ENCODE data around the gene AR. TPM values are rescaled to one million over a fixed set of nuclear protein-coding genes. Genes with fewer than 3 reads are reported as not detected.

AR gene
- total RNA-seq, 2 donors from 2014 or later = 2.9 to 8.2 TPM

DNA sequence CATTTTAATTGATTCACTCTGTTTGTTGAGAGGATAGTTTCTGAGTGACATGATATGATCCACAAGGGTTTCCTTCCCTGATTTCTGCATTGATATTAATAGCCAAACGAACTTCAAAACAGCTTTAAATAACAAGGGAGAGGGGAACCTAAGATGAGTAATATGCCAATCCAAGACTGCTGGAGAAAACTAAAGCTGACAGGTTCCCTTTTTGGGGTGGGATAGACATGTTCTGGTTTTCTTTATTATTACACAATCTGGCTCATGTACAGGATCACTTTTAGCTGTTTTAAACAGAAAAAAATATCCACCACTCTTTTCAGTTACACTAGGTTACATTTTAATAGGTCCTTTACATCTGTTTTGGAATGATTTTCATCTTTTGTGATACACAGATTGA, 182.2 kb downstream of the AR start:
- DNase-seq (no peak), ATAC-seq (no peak)
- Histone ChIP-seq H3K9me3 (no peaks in the 10 kb centered on the region), H3K4me1 (no peaks in the 10 kb centered on the region), H3K36me3 (replicated peaks in 1 of 2; ENCODE audit: insufficient read depth in 1 of 2, low read depth in 2 of 2) (no peaks in the 10 kb centered on the region), H3K27me3 (no peaks in the 10 kb centered on the region), H3K4me3 (no peak overlapping the region), H3K27ac (no peak overlapping the region)
- intact Hi-C loops (cut with DNase I) = no loop called here
- no peak for TF ChIP-seq POLR2A (IDR thresholded peaks at IDR 0.05)
- TF ChIP-seq, protein P1, sequence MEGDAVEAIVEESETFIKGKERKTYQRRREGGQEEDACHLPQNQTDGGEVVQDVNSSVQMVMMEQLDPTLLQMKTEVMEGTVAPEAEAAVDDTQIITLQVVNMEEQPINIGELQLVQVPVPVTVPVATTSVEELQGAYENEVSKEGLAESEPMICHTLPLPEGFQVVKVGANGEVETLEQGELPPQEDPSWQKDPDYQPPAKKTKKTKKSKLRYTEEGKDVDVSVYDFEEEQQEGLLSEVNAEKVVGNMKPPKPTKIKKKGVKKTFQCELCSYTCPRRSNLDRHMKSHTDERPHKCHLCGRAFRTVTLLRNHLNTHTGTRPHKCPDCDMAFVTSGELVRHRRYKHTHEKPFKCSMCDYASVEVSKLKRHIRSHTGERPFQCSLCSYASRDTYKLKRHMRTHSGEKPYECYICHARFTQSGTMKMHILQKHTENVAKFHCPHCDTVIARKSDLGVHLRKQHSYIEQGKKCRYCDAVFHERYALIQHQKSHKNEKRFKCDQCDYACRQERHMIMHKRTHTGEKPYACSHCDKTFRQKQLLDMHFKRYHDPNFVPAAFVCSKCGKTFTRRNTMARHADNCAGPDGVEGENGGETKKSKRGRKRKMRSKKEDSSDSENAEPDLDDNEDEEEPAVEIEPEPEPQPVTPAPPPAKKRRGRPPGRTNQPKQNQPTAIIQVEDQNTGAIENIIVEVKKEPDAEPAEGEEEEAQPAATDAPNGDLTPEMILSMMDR (IDR thresholded peaks at IDR 0.05) = no peak
- 23 to 33% methylated on average over 1 of the region's 1 CpG for WGBS, 2 donors

DNA sequence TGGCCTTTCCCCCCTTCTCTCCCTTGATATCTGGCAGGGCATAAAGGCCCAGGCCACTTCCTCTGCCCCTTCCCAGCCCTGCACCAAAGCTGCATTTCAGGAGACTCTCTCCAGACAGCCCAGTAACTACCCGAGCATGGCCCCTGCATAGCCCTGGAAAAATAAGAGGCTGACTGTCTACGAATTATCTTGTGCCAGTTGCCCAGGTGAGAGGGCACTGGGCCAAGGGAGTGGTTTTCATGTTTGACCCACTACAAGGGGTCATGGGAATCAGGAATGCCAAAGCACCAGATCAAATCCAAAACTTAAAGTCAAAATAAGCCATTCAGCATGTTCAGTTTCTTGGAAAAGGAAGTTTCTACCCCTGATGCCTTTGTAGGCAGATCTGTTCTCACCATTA, 183.8 kb downstream of the AR start:
- no peaks in the 10 kb centered on the region for H3K36me3 ChIP-seq (replicated peaks in 1 of 2; ENCODE audit: insufficient read depth in 1 of 2, low read depth in 2 of 2)
- no peak overlapping the region for H3K4me3 ChIP-seq
- WGBS, 2 donors = 17 to 22% methylated on average over 1 to 2 of the region's 2 CpGs
- no peaks in the 10 kb centered on the region for H3K4me1 ChIP-seq
- ATAC-seq (no peak), DNase-seq (no peak)
- no peaks in the 10 kb centered on the region for H3K27me3 ChIP-seq
- H3K27ac ChIP-seq = no peak overlapping the region
- TF ChIP-seq POLR2A (IDR thresholded peaks at IDR 0.05) = no peak
- TF ChIP-seq, protein P1 (IDR thresholded peaks at IDR 0.05) = no peak
- no peaks in the 10 kb centered on the region for H3K9me3 ChIP-seq
- intact Hi-C loops (cut with DNase I) = no loop called here

DNA sequence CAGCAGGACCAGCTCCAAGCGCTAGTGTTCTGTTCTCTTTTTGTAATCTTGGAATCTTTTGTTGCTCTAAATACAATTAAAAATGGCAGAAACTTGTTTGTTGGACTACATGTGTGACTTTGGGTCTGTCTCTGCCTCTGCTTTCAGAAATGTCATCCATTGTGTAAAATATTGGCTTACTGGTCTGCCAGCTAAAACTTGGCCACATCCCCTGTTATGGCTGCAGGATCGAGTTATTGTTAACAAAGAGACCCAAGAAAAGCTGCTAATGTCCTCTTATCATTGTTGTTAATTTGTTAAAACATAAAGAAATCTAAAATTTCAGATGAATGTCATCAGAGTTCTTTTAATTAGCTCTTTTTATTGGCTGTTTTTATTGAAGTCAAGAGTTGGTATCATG, 186.5 kb downstream of the AR start:
- no peaks in the 10 kb centered on the region for H3K36me3 ChIP-seq (replicated peaks in 1 of 2; ENCODE audit: insufficient read depth in 1 of 2, low read depth in 2 of 2)
- DNase-seq = no peak
- ATAC-seq = no peak
- H3K4me3 ChIP-seq = no peak overlapping the region
- H3K27ac ChIP-seq = no peak overlapping the region
- WGBS, 2 donors = 63 to 75% methylated on average over 2 of the region's 2 CpGs
- TF ChIP-seq POLR2A (IDR thresholded peaks at IDR 0.05) = no peak
- TF ChIP-seq, protein P1 (IDR thresholded peaks at IDR 0.05) = no peak
- no peaks in the 10 kb centered on the region for H3K4me1 ChIP-seq
- no peaks in the 10 kb centered on the region for H3K27me3 ChIP-seq
- H3K9me3 ChIP-seq = no peaks in the 10 kb centered on the region
- intact Hi-C loops (cut with DNase I) = no loop called here

- Histone ChIP-seq H3K27ac (no peak overlapping the region), H3K4me3 (no peak overlapping the region), H3K9me3 (no peaks in the 10 kb centered on the region), H3K4me1 (no peaks in the 10 kb centered on the region), H3K36me3 (replicated peaks in 1 of 2; ENCODE audit: insufficient read depth in 1 of 2, low read depth in 2 of 2) (no peaks in the 10 kb centered on the region), H3K27me3 (no peaks in the 10 kb centered on the region)
- ATAC-seq = no peak
- TF ChIP-seq POLR2A (IDR thresholded peaks at IDR 0.05) = no peak
- TF ChIP-seq, protein P1 (IDR thresholded peaks at IDR 0.05) = no peak
- no peak for DNase-seq
- intact Hi-C loops (cut with DNase I) = no loop called here
Observed at GRCh38 chrX:67731061-67731460, 187.2 kb downstream of the AR start.

GRCh38 chrX:67732864-67733263, 189.0 kb downstream of the AR start:
- H3K4me1 ChIP-seq = no peaks in the 10 kb centered on the region
- intact Hi-C loops (cut with DNase I) = no loop called here
- no peak for TF ChIP-seq POLR2A (IDR thresholded peaks at IDR 0.05)
- TF ChIP-seq, protein P1 (IDR thresholded peaks at IDR 0.05) = no peak
- no peak overlapping the region for H3K27ac ChIP-seq
- H3K36me3 ChIP-seq (replicated peaks in 1 of 2; ENCODE audit: insufficient read depth in 1 of 2, low read depth in 2 of 2) = no peaks in the 10 kb centered on the region
- 40 to 48% methylated on average over 2 of the region's 2 CpGs for WGBS, 2 donors
- no peaks in the 10 kb centered on the region for H3K27me3 ChIP-seq
- DNase-seq (no peak), ATAC-seq (no peak)
- H3K9me3 ChIP-seq = no peaks in the 10 kb centered on the region
- H3K4me3 ChIP-seq = no peak overlapping the region

Measured in body of pancreas (tissue), 4 donors.